ENCODE data around the gene ERBB2.
A peak's percentile ranks its signal among the peaks of the same experiment; 100 is the strongest.

The ERBB2 gene

GRCh38 chr17:39665642-39666224 lies 34.1 kb upstream of the ERBB2 start:
- Histone ChIP-seq H3K9ac (ENCODE audit: low read depth in 1 of 2, low read length in 2 of 2) (no peak overlapping the region), H3K9me3 (ENCODE audit: control insufficient read depth in 1 of 2, low read length in 2 of 2) (no peaks in the 10 kb centered on the region), H3K4me3 (ENCODE audit: low read depth in 1 of 2, low read length in 2 of 2) (no peak overlapping the region), H3K27ac (ENCODE audit: low read depth, low read length) (no peak overlapping the region), H3K27me3 (ENCODE audit: control insufficient read depth in 1 of 2, insufficient read depth in 2 of 2, low read length in 2 of 2) (peaks cover 14 to 19% of the 10 kb centered on the region in 2 donors), H3K36me3 (ENCODE audit: control insufficient read depth in 1 of 2, insufficient read depth in 2 of 2, low read length in 2 of 2) (peaks cover 6 to 15% of the 10 kb centered on the region in 2 donors), H3K4me1 (ENCODE audit: control insufficient read depth in 1 of 2, insufficient read depth in 2 of 2, low read length in 2 of 2) (peaks cover 34 to 37% of the 10 kb centered on the region in 2 donors)

- Histone ChIP-seq H3K36me3 (ENCODE audit: control insufficient read depth in 1 of 2, insufficient read depth in 2 of 2, low read length in 2 of 2) (peaks cover 3 to 13% of the 10 kb centered on the region in 2 donors), H3K4me3 (ENCODE audit: low read depth in 1 of 2, low read length in 2 of 2) (no peak overlapping the region), H3K27ac (ENCODE audit: low read depth, low read length) (no peak overlapping the region), H3K9ac (ENCODE audit: low read depth in 1 of 2, low read length in 2 of 2) (no peak overlapping the region), H3K27me3 (ENCODE audit: control insufficient read depth in 1 of 2, insufficient read depth in 2 of 2, low read length in 2 of 2) (peaks cover 14 to 23% of the 10 kb centered on the region in 2 donors), H3K9me3 (ENCODE audit: control insufficient read depth in 1 of 2, low read length in 2 of 2) (no peaks in the 10 kb centered on the region), H3K4me1 (ENCODE audit: control insufficient read depth in 1 of 2, insufficient read depth in 2 of 2, low read length in 2 of 2) (peaks cover 38% of the 10 kb centered on the region in 2 donors)
Observed at GRCh38 chr17:39666231-39666600, 33.6 kb upstream of the ERBB2 start.

GRCh38 chr17:39666601-39667261 lies 33.1 kb upstream of the ERBB2 start:
- no peaks in the 10 kb centered on the region for H3K9me3 ChIP-seq (ENCODE audit: control insufficient read depth in 1 of 2, low read length in 2 of 2)
- peak overlapping the region; percentile 6 to 11 for H3K9ac ChIP-seq (ENCODE audit: low read depth in 1 of 2, low read length in 2 of 2)
- peaks cover 18 to 26% of the 10 kb centered on the region in 2 donors for H3K27me3 ChIP-seq (ENCODE audit: control insufficient read depth in 1 of 2, insufficient read depth in 2 of 2, low read length in 2 of 2)
- no peak overlapping the region for H3K27ac ChIP-seq (ENCODE audit: low read depth, low read length)
- peaks cover under 1 to 10% of the 10 kb centered on the region in 2 donors for H3K36me3 ChIP-seq (ENCODE audit: control insufficient read depth in 1 of 2, insufficient read depth in 2 of 2, low read length in 2 of 2)
- H3K4me1 ChIP-seq (ENCODE audit: control insufficient read depth in 1 of 2, insufficient read depth in 2 of 2, low read length in 2 of 2) = peaks cover 43% of the 10 kb centered on the region in 2 donors
- no peak overlapping the region for H3K4me3 ChIP-seq (ENCODE audit: low read depth in 1 of 2, low read length in 2 of 2)

GRCh38 chr17:39667262-39667944 lies 32.5 kb upstream of the ERBB2 start:
- peaks cover 0 to 6% of the 10 kb centered on the region in 2 donors for H3K36me3 ChIP-seq (ENCODE audit: control insufficient read depth in 1 of 2, insufficient read depth in 2 of 2, low read length in 2 of 2)
- H3K9ac ChIP-seq (ENCODE audit: low read depth in 1 of 2, low read length in 2 of 2) = peak overlapping the region; percentile 6 to 11
- H3K4me1 ChIP-seq (ENCODE audit: control insufficient read depth in 1 of 2, insufficient read depth in 2 of 2, low read length in 2 of 2) = peaks cover 43 to 46% of the 10 kb centered on the region in 2 donors
- no peaks in the 10 kb centered on the region for H3K9me3 ChIP-seq (ENCODE audit: control insufficient read depth in 1 of 2, low read length in 2 of 2)
- no peak overlapping the region for H3K27ac ChIP-seq (ENCODE audit: low read depth, low read length)
- H3K27me3 ChIP-seq (ENCODE audit: control insufficient read depth in 1 of 2, insufficient read depth in 2 of 2, low read length in 2 of 2) = peaks cover 21 to 33% of the 10 kb centered on the region in 2 donors
- H3K4me3 ChIP-seq (ENCODE audit: low read depth in 1 of 2, low read length in 2 of 2) = no peak overlapping the region

GRCh38 chr17:39667945-39668924 lies 31.6 kb upstream of the ERBB2 start, which contains the start of gene PNMT:
PNMT (plus strand) TSS chr17:39668453; CDS start chr17:39668476, 23 bp downstream.
- Histone ChIP-seq H3K9me3 (ENCODE audit: control insufficient read depth in 1 of 2, low read length in 2 of 2) (no peaks in the 10 kb centered on the region), H3K4me3 (ENCODE audit: low read depth in 1 of 2, low read length in 2 of 2) (peak within 1 kb of the TSS in 1 of 2 donors; percentile 43), H3K4me1 (ENCODE audit: control insufficient read depth in 1 of 2, insufficient read depth in 2 of 2, low read length in 2 of 2) (peaks cover 37 to 41% of the 10 kb centered on the region in 2 donors), H3K27ac (ENCODE audit: low read depth, low read length) (no peak within 1 kb of the TSS), H3K27me3 (ENCODE audit: control insufficient read depth in 1 of 2, insufficient read depth in 2 of 2, low read length in 2 of 2) (peaks cover 21 to 33% of the 10 kb centered on the region in 2 donors), H3K36me3 (ENCODE audit: control insufficient read depth in 1 of 2, insufficient read depth in 2 of 2, low read length in 2 of 2) (no peaks in the 10 kb centered on the region), H3K9ac (ENCODE audit: low read depth in 1 of 2, low read length in 2 of 2) (peak within 1 kb of the TSS; percentile 6 to 11)

- Histone ChIP-seq H3K27ac (ENCODE audit: low read depth, low read length) (no peak overlapping the region), H3K4me1 (ENCODE audit: control insufficient read depth in 1 of 2, insufficient read depth in 2 of 2, low read length in 2 of 2) (peaks cover 32 to 40% of the 10 kb centered on the region in 2 donors), H3K9me3 (ENCODE audit: control insufficient read depth in 1 of 2, low read length in 2 of 2) (no peaks in the 10 kb centered on the region), H3K9ac (ENCODE audit: low read depth in 1 of 2, low read length in 2 of 2) (no peak overlapping the region), H3K36me3 (ENCODE audit: control insufficient read depth in 1 of 2, insufficient read depth in 2 of 2, low read length in 2 of 2) (no peaks in the 10 kb centered on the region), H3K27me3 (ENCODE audit: control insufficient read depth in 1 of 2, insufficient read depth in 2 of 2, low read length in 2 of 2) (peaks cover 21 to 33% of the 10 kb centered on the region in 2 donors), H3K4me3 (ENCODE audit: low read depth in 1 of 2, low read length in 2 of 2) (no peak overlapping the region)
Observed at GRCh38 chr17:39669897-39670735, 29.7 kb upstream of the ERBB2 start.

- Histone ChIP-seq H3K36me3 (ENCODE audit: control insufficient read depth in 1 of 2, insufficient read depth in 2 of 2, low read length in 2 of 2) (no peaks in the 10 kb centered on the region), H3K4me1 (ENCODE audit: control insufficient read depth in 1 of 2, insufficient read depth in 2 of 2, low read length in 2 of 2) (peaks cover 38 to 46% of the 10 kb centered on the region in 2 donors), H3K9ac (ENCODE audit: low read depth in 1 of 2, low read length in 2 of 2) (no peak overlapping the region), H3K27ac (ENCODE audit: low read depth, low read length) (no peak overlapping the region), H3K4me3 (ENCODE audit: low read depth in 1 of 2, low read length in 2 of 2) (no peak overlapping the region), H3K9me3 (ENCODE audit: control insufficient read depth in 1 of 2, low read length in 2 of 2) (no peaks in the 10 kb centered on the region), H3K27me3 (ENCODE audit: control insufficient read depth in 1 of 2, insufficient read depth in 2 of 2, low read length in 2 of 2) (peaks cover 18 to 33% of the 10 kb centered on the region in 2 donors)
Observed at GRCh38 chr17:39670746-39671145, 29.1 kb upstream of the ERBB2 start.

GRCh38 chr17:39671651-39672521 lies 28.0 kb upstream of the ERBB2 start:
- Histone ChIP-seq H3K9me3 (ENCODE audit: control insufficient read depth in 1 of 2, low read length in 2 of 2) (no peaks in the 10 kb centered on the region), H3K4me1 (ENCODE audit: control insufficient read depth in 1 of 2, insufficient read depth in 2 of 2, low read length in 2 of 2) (peaks cover 45 to 56% of the 10 kb centered on the region in 2 donors), H3K27me3 (ENCODE audit: control insufficient read depth in 1 of 2, insufficient read depth in 2 of 2, low read length in 2 of 2) (peaks cover 9 to 21% of the 10 kb centered on the region in 2 donors), H3K27ac (ENCODE audit: low read depth, low read length) (peak overlapping the region; percentile 81), H3K4me3 (ENCODE audit: low read depth in 1 of 2, low read length in 2 of 2) (peak overlapping the region in 1 of 2 donors; percentile 16), H3K9ac (ENCODE audit: low read depth in 1 of 2, low read length in 2 of 2) (peak overlapping the region; percentile 20 to 43), H3K36me3 (ENCODE audit: control insufficient read depth in 1 of 2, insufficient read depth in 2 of 2, low read length in 2 of 2) (no peaks in the 10 kb centered on the region)
